HG03095 (cell line): ENCODE data around the gene SF3B1.
A peak's percentile ranks its signal among the peaks of the same experiment; 100 is the strongest.
"Not testable (repeated sequence)": the region's sequence is repeated elsewhere in the genome, so short reads cannot be mapped to it uniquely, and the experiment has no call there.

Source experiments
- ATAC-seq: cut with Tn5 transposase; IDR thresholded peaks from one replicate; pipeline ENCODE4 v1.9.1; 2021; ENCODE audit warnings: moderate library complexity; ENCODE audit not compliant: unreplicated experiment

Gene SF3B1

GRCh38 chr2:197383825-197384224, 51.0 kb downstream of the SF3B1 start:
- no peak for ATAC-seq

- ATAC-seq: no peak
These were observed 53.2 kb downstream of the SF3B1 start for GRCh38 chr2:197381641-197382040.

GRCh38 chr2:197379918-197380309, 54.9 kb downstream of the SF3B1 start:
- ATAC-seq: not testable (repeated sequence)

GRCh38 chr2:197379308-197379917, 55.4 kb downstream of the SF3B1 start:
- not testable (repeated sequence) for ATAC-seq

- ATAC-seq: no peak
These were observed 56.1 kb downstream of the SF3B1 start for GRCh38 chr2:197378494-197379307.

GRCh38 chr2:197378086-197378485, 56.7 kb downstream of the SF3B1 start:
- ATAC-seq: no peak

GRCh38 chr2:197377670-197378069, 57.2 kb downstream of the SF3B1 start:
- ATAC-seq: peak; percentile 61

- no peak for ATAC-seq
These were observed 62.2 kb downstream of the SF3B1 start for GRCh38 chr2:197372592-197372991.

GRCh38 chr2:197370664-197371063, 64.2 kb downstream of the SF3B1 start:
- ATAC-seq: not testable (repeated sequence)

- no peak for ATAC-seq
These were observed 64.9 kb downstream of the SF3B1 start for GRCh38 chr2:197369933-197370320.

GRCh38 chr2:197369228-197369932, 65.4 kb downstream of the SF3B1 start:
- no peak for ATAC-seq

- ATAC-seq: no peak
These were observed 66.4 kb downstream of the SF3B1 start for GRCh38 chr2:197368412-197368811.

- no peak for ATAC-seq
These were observed 70.8 kb downstream of the SF3B1 start for GRCh38 chr2:197363998-197364397.

- peak; percentile 54 for ATAC-seq
These were observed 74.1 kb downstream of the SF3B1 start for GRCh38 chr2:197360744-197361156.

- no peak for ATAC-seq
These were observed 75.0 kb downstream of the SF3B1 start for GRCh38 chr2:197359859-197360258.

- ATAC-seq: no peak
These were observed 75.9 kb downstream of the SF3B1 start for GRCh38 chr2:197358931-197359330.

- no peak for ATAC-seq
These were observed 76.8 kb downstream of the SF3B1 start for GRCh38 chr2:197357986-197358385.

GRCh38 chr2:197356136-197356535, 78.7 kb downstream of the SF3B1 start:
- ATAC-seq: no peak

GRCh38 chr2:197354169-197354558, 80.7 kb downstream of the SF3B1 start:
- no peak for ATAC-seq

GRCh38 chr2:197353393-197354168, 81.2 kb downstream of the SF3B1 start:
- no peak for ATAC-seq

- no peak for ATAC-seq
These were observed 85.1 kb downstream of the SF3B1 start for GRCh38 chr2:197349699-197350098.
